ENCODE results near the gene DMGDH. TPM values are rescaled to one million over a fixed set of nuclear protein-coding genes. Genes with fewer than 3 reads are reported as not detected.

Gene DMGDH
- total and polyA plus RNA-seq, 4 donors: 28.9 to 130 (median 48.5) TPM

DNA sequence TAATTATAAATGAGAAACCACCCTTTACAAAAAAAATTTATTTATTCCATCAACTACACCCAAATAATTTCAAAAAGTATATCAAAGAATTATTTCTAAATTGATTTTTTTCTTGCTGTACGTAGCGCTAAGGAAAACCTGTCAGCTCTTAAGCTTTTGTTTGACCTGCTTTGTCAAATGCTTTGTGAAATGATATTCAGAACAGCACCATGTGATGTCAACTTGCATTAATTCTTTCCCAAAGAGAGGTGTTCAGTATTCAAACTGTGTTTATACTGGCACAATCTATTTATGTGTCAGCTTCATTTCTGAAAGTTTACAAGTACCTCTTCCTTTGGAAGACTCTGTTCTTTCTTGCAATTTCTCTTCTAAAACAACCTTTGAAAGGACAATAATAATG, 72.4 kb downstream of the DMGDH start:
- no peak overlapping the region for H3K9ac ChIP-seq (ENCODE audit: low read depth in 1 of 2, low read length in 2 of 2)
- DNase-seq (ENCODE audit: low spot score): no peak
- 98% methylated on average over 2 of the region's 2 CpGs for WGBS
- no peaks in the 10 kb centered on the region for H3K36me3 ChIP-seq (ENCODE audit: control insufficient read depth in 4 of 4, insufficient read depth in 3 of 4, low read depth in 1 of 4, low read length in 3 of 4)
- no peaks in the 10 kb centered on the region for H3K4me1 ChIP-seq (ENCODE audit: control insufficient read depth in 4 of 4, insufficient read depth in 4 of 4, low read length in 3 of 4)
- no peaks in the 10 kb centered on the region for H3K9me3 ChIP-seq (ENCODE audit: control insufficient read depth in 4 of 4, low read length in 3 of 4)
- no peak for TF ChIP-seq EGR1 (IDR thresholded peaks at IDR 0.05; ENCODE audit: low read depth in 2 of 2)
- TF ChIP-seq RXRA (IDR thresholded peaks at IDR 0.05): no peak
- TF ChIP-seq, protein P1, sequence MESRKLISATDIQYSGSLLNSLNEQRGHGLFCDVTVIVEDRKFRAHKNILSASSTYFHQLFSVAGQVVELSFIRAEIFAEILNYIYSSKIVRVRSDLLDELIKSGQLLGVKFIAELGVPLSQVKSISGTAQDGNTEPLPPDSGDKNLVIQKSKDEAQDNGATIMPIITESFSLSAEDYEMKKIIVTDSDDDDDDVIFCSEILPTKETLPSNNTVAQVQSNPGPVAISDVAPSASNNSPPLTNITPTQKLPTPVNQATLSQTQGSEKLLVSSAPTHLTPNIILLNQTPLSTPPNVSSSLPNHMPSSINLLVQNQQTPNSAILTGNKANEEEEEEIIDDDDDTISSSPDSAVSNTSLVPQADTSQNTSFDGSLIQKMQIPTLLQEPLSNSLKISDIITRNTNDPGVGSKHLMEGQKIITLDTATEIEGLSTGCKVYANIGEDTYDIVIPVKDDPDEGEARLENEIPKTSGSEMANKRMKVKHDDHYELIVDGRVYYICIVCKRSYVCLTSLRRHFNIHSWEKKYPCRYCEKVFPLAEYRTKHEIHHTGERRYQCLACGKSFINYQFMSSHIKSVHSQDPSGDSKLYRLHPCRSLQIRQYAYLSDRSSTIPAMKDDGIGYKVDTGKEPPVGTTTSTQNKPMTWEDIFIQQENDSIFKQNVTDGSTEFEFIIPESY (IDR thresholded peaks at IDR 0.05): no peak
- no peak for TF ChIP-seq JUND (IDR thresholded peaks at IDR 0.05)
- no peak for TF ChIP-seq HNF4A (conservative IDR thresholded peaks at IDR 0.05)
- no peak for TF ChIP-seq HNF4G (IDR thresholded peaks at IDR 0.05)
- TF ChIP-seq, protein P2, sequence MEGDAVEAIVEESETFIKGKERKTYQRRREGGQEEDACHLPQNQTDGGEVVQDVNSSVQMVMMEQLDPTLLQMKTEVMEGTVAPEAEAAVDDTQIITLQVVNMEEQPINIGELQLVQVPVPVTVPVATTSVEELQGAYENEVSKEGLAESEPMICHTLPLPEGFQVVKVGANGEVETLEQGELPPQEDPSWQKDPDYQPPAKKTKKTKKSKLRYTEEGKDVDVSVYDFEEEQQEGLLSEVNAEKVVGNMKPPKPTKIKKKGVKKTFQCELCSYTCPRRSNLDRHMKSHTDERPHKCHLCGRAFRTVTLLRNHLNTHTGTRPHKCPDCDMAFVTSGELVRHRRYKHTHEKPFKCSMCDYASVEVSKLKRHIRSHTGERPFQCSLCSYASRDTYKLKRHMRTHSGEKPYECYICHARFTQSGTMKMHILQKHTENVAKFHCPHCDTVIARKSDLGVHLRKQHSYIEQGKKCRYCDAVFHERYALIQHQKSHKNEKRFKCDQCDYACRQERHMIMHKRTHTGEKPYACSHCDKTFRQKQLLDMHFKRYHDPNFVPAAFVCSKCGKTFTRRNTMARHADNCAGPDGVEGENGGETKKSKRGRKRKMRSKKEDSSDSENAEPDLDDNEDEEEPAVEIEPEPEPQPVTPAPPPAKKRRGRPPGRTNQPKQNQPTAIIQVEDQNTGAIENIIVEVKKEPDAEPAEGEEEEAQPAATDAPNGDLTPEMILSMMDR (IDR thresholded peaks at IDR 0.05; ENCODE audit: low read depth, low read length, missing input control): no peak
- TF ChIP-seq NR2F2 (IDR thresholded peaks at IDR 0.05): no peak
- TF ChIP-seq, protein P3, sequence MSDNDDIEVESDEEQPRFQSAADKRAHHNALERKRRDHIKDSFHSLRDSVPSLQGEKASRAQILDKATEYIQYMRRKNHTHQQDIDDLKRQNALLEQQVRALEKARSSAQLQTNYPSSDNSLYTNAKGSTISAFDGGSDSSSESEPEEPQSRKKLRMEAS (IDR thresholded peaks at IDR 0.05): no peak
- TF ChIP-seq FOXA2 (IDR thresholded peaks at IDR 0.05): no peak
- no peak for TF ChIP-seq GABPA (IDR thresholded peaks at IDR 0.05 in 1 of 2, conservative IDR thresholded peaks at IDR 0.05 in 1 of 2)
- TF ChIP-seq, protein P4, sequence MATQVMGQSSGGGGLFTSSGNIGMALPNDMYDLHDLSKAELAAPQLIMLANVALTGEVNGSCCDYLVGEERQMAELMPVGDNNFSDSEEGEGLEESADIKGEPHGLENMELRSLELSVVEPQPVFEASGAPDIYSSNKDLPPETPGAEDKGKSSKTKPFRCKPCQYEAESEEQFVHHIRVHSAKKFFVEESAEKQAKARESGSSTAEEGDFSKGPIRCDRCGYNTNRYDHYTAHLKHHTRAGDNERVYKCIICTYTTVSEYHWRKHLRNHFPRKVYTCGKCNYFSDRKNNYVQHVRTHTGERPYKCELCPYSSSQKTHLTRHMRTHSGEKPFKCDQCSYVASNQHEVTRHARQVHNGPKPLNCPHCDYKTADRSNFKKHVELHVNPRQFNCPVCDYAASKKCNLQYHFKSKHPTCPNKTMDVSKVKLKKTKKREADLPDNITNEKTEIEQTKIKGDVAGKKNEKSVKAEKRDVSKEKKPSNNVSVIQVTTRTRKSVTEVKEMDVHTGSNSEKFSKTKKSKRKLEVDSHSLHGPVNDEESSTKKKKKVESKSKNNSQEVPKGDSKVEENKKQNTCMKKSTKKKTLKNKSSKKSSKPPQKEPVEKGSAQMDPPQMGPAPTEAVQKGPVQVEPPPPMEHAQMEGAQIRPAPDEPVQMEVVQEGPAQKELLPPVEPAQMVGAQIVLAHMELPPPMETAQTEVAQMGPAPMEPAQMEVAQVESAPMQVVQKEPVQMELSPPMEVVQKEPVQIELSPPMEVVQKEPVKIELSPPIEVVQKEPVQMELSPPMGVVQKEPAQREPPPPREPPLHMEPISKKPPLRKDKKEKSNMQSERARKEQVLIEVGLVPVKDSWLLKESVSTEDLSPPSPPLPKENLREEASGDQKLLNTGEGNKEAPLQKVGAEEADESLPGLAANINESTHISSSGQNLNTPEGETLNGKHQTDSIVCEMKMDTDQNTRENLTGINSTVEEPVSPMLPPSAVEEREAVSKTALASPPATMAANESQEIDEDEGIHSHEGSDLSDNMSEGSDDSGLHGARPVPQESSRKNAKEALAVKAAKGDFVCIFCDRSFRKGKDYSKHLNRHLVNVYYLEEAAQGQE (IDR thresholded peaks at IDR 0.05): no peak
- no peak for TF ChIP-seq SP1 (IDR thresholded peaks at IDR 0.05)
- TF ChIP-seq RAD21 (IDR thresholded peaks at IDR 0.05): no peak
- TF ChIP-seq YY1 (IDR thresholded peaks at IDR 0.05): no peak
- TF ChIP-seq TAF1 (conservative IDR thresholded peaks at IDR 0.05): no peak
- TF ChIP-seq FOXA1 (IDR thresholded peaks at IDR 0.05): no peak
- TF ChIP-seq, protein P5, sequence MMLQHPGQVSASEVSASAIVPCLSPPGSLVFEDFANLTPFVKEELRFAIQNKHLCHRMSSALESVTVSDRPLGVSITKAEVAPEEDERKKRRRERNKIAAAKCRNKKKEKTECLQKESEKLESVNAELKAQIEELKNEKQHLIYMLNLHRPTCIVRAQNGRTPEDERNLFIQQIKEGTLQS (IDR thresholded peaks at IDR 0.05): no peak
- H3K27me3 ChIP-seq (ENCODE audit: control insufficient read depth in 4 of 4, insufficient read depth in 4 of 4, low read length in 3 of 4): no peaks in the 10 kb centered on the region
- no peak overlapping the region for H3K27ac ChIP-seq (ENCODE audit: low read depth in 1 of 2, low read length in 2 of 2)
- H3K4me3 ChIP-seq (ENCODE audit: low read depth in 1 of 3, low read length in 3 of 3): no peak overlapping the region
